NCI-H345 treated with DMSO at 0.1 percent for 48 hours (cell line): ENCODE data around the gene ANO1.

ENCODE experiments used
- DNase-seq: peaks from one replicate; lab custom pipeline; 2025; ENCODE audit not compliant: unreplicated experiment; lab: John Stamatoyannopoulos, UW

The ANO1 gene

DNA sequence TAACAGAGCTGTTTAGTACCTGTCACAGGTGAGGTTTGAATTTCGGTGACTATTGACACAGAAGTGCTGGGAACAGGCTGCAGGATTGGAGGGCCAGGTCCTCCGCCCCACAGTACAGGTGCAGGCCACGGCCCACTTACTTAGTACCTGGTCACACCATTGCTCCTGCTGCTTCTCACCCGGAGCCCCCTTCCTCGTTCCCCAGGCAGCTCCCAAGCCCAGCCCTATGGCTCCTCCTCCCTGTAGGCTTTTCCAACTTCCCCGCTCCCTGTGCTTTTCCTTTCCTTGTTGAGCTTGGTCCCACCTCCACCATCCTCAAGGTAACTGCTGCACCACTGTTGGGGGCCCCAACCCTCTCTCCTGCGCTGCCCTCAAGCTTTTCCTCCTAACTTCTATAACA lies 27.9 kb upstream of the ANO1 start:
- DNase-seq: no peak

DNA sequence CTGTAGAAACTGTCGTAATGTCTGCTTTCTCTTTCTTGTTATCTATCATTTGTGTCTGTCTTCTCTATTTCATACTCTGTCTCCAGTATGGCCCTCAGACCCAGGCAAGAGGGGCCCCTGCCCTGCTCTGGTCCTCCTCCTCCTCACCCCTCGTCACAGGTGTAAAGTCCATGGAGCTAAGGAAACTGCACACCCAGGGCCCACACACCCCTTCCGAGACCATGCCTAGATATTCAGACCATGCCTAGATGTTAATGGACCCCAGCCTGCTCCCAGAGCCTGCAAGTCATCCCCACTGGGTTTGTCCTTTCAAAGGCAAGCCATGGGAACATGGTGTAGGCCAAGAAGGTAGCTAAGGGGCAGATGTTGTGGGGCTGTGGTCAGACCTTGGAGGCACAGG lies 24.1 kb upstream of the ANO1 start:
- DNase-seq: no peak

- no peak for DNase-seq
Observed at GRCh38 chr11:70055444-70055843, 22.7 kb upstream of the ANO1 start.

GRCh38 chr11:70057080-70057479 lies 21.0 kb upstream of the ANO1 start:
- no peak for DNase-seq

GRCh38 chr11:70059971-70060370 lies 18.1 kb upstream of the ANO1 start:
- DNase-seq: no peak

DNA sequence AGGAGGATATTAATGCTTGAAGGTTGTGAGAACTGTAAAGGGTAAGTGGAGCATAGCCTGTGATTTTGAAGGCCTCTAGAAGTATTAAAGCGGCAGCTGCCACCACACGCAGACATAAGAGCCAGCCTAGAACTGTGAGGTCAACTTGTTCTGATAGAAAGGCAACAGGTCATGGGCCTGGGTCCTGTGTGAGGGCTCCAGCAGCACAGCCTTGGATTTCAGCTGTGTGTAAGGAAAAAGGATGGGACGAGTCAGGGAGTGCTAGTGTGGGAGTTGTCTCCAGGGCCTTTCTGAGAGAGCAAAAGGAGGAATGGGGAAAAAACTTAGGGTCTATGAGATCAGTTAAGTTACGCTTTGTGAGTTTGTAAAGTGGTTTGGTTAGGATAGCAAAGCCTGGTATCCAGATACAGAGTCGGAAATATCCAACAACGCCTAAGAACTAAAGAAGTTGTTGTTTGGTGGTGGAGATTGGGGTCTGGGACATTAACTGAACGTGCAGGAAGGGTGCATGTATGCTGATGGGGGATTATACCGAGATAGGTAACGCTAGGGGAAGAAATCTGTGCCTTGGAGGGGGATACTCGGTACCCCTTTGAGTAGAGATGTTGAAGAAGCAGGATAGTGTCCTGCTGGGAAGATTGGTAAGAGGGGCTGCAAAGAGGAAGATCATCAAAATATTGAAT lies 17.4 kb upstream of the ANO1 start:
- no peak for DNase-seq

DNA sequence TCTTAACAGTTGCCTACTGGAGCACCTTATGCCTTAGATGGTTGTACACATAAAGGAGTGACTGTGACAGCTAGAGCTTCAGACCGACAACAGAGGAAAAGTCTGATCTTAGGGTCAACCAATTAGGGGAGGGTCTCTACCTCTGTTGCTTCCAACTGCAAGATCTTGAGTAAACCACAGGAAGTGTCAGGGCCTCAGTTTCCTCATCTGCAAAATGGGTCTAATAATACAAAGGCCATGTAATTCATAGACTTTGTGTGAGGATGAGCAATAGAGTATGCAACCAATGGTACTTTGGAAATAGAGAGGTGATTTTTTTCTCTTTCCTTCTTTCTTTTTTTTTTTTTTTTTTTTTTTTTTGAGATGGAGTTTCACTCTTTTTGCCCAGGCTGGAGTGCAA lies 16.4 kb upstream of the ANO1 start:
- no peak for DNase-seq

- no peak for DNase-seq
Observed at GRCh38 chr11:70063121-70063520, 15.0 kb upstream of the ANO1 start.

GRCh38 chr11:70063555-70063954 lies 14.6 kb upstream of the ANO1 start:
- no peak for DNase-seq

DNA sequence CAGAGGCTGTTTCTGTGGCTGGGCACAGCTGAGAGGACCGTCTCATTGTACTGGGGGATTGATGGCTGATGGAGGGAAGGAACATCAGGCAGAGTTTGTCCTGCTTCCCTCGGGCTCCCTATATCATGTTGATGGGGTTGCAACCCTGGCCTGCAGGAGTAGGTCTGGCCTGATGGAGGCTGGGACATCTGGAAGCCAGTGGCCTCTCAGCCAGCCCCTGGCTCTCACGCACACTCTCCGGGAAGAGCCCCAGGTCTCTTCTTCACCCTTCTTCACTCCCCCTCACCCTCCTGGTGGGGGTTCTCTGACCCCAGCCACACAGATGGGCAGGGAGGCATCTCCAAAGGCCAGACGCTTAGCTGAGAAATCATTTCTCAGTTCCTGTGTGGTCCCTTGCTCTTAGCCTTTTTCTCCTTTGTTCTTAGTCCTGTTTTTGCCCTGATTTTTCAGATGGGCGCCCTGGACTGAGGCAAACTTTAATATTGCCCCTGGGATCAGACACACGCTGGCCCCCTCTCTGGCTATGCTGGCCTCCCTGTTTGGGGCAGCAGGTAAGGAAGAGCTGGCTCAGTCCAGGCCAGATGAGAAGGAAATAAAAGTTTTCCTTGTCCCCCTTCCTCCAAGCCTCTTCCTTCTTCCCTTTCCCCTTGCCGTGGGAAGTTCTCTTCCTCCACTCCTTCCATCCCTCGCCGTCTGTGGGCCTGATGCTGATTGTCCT lies 13.9 kb upstream of the ANO1 start:
- DNase-seq: no peak

GRCh38 chr11:70064726-70065317 lies 13.3 kb upstream of the ANO1 start:
- no peak for DNase-seq

- no peak for DNase-seq
Observed at GRCh38 chr11:70065318-70066135, 12.6 kb upstream of the ANO1 start.

DNA sequence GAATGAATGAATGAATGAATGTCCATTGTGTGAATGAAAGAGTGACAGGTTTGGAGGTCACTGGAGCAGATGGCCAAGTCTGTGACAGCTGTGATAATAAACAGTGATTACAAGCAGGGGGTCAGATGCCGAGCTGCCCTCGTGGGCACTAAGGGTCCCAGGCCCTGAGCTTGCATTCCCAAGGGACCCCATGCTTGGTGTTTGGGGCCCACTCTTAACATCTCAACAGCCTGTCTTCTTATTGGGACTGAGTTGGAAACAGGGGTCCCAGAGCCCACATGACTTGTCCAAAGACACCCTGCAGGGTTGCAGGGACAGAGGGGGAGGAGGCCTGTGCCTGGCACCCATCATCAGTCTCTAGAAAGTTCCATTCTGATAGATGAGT lies 12.0 kb upstream of the ANO1 start:
- no peak for DNase-seq

- DNase-seq: no peak
Observed at GRCh38 chr11:70066628-70067027, 11.5 kb upstream of the ANO1 start.

DNA sequence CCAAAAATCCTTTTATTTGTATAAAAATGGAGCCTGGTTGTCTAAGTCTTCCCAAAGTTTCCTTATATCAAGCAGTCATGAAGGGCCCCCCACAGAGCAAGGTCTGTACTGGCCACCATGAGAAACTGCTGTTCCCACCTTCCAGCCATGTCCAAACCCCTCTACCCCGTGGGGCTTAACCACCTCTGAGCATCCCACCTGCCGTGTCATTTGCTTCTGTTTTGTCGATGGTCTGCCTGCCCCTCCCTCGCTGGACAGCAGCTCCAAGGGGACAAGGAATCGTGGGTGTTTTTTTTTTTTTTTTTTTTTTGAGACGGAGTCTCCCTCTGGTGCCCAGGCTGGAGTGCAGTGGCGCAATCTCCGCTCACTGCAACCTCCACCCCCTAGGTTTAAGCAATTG lies 11.1 kb upstream of the ANO1 start:
- DNase-seq: no peak

GRCh38 chr11:70067591-70068341 lies 10.4 kb upstream of the ANO1 start:
- DNase-seq: peak; percentile 73

DNA sequence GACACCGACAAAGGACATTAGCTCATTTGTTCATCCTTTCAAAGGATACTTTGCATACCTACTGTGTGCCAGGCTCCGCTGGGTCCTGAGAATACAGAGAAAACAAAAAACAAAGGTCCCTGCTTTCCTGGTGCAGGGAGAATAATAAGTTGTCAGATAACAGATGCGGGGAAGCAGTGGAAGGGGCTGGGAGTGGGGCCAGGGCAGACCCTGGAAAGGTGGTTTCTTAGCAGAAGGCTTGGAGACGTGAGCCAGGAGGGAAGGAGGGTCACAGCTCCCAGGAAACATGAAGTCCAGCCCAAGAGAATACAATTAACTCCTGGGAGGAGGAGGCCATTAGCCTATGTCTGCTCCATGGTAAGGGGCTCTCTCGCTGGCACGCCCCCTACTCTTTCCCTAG lies 9.8 kb upstream of the ANO1 start:
- DNase-seq: no peak

DNA sequence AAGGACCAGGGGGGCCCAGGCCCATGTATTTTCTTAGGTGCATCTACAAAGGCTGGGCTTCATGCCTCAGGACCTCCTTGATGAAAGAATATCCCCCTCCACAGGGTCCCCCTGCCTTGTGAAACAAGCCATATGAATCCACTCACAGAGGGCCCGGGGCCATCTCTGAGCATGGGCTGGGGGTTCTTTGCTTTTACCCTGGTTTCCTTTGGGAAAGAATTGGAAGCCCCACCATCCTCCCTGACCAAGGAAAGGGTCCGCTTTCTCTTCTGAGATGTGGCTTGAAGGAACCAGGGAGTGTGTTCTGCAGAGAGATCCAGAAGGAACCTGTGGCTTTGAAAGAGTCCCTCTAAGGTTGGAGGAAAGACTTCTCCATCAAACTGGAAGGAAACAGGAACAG lies 9.2 kb upstream of the ANO1 start:
- DNase-seq: no peak

- no peak for DNase-seq
Observed at GRCh38 chr11:70070706-70071105, 7.4 kb upstream of the ANO1 start.

- DNase-seq: no peak
Observed at GRCh38 chr11:70071996-70072395, 6.1 kb upstream of the ANO1 start.

- no peak for DNase-seq
Observed at GRCh38 chr11:70072461-70072860, 5.7 kb upstream of the ANO1 start.
